GM21526 (cell line): ENCODE measurements around the gene EEA1.

ENCODE experiments used
- ATAC-seq: cut with Tn5 transposase; IDR thresholded peaks from one replicate; pipeline ENCODE4 v1.9.1; 2021; ENCODE audit warnings: moderate library complexity; ENCODE audit not compliant: unreplicated experiment, low FRiP score

Gene EEA1

GRCh38 chr12:92939116-92939515 lies 10.0 kb upstream of the EEA1 start:
- ATAC-seq: no peak

GRCh38 chr12:92938638-92939037 lies 9.5 kb upstream of the EEA1 start:
- ATAC-seq: no peak

GRCh38 chr12:92938018-92938417 lies 8.9 kb upstream of the EEA1 start:
- no peak for ATAC-seq

- no peak for ATAC-seq
These were observed 4.5 kb upstream of the EEA1 start for GRCh38 chr12:92933606-92934005.

- ATAC-seq: no peak
These were observed 1.3 kb upstream of the EEA1 start for GRCh38 chr12:92930421-92930820.

GRCh38 chr12:92929983-92930382 lies 888 bp upstream of the EEA1 start:
- no peak for ATAC-seq

- peak; percentile 20 for ATAC-seq
These were observed 604 bp downstream of the EEA1 start for GRCh38 chr12:92928421-92928961.

GRCh38 chr12:92927436-92928281 lies 1.4 kb downstream of the EEA1 start:
- no peak for ATAC-seq

GRCh38 chr12:92927055-92927435 lies 2.0 kb downstream of the EEA1 start:
- no peak for ATAC-seq

- ATAC-seq: no peak
These were observed 2.5 kb downstream of the EEA1 start for GRCh38 chr12:92926549-92926948.

- peak; percentile 80 for ATAC-seq
These were observed 7.2 kb downstream of the EEA1 start for GRCh38 chr12:92921877-92922276.

GRCh38 chr12:92915365-92915764 lies 13.7 kb downstream of the EEA1 start:
- no peak for ATAC-seq

- no peak for ATAC-seq
These were observed 14.9 kb downstream of the EEA1 start for GRCh38 chr12:92914170-92914569.

- ATAC-seq: no peak
These were observed 16.4 kb downstream of the EEA1 start for GRCh38 chr12:92912672-92913071.

- ATAC-seq: no peak
These were observed 17.0 kb downstream of the EEA1 start for GRCh38 chr12:92912052-92912451.

- no peak for ATAC-seq
These were observed 17.8 kb downstream of the EEA1 start for GRCh38 chr12:92911339-92911738.

GRCh38 chr12:92908108-92908507 lies 21.0 kb downstream of the EEA1 start:
- ATAC-seq: no peak

GRCh38 chr12:92905811-92906554 lies 23.1 kb downstream of the EEA1 start:
- no peak for ATAC-seq

- no peak for ATAC-seq
These were observed 23.8 kb downstream of the EEA1 start for GRCh38 chr12:92905258-92905810.

- no peak for ATAC-seq
These were observed 28.2 kb downstream of the EEA1 start for GRCh38 chr12:92900941-92901340.

GRCh38 chr12:92899386-92900001 lies 29.6 kb downstream of the EEA1 start:
- no peak for ATAC-seq
